Endodermal cell (in vitro differentiated cells): ENCODE measurements around the gene APBA2. TPM values are rescaled to one million over a fixed set of nuclear protein-coding genes. Genes with fewer than 3 reads are reported as not detected.

ENCODE experiments used
- DNase-seq: peaks from one replicate; pipeline ENCODE4 v3.0.0-alpha.2; 2017
- H3K27ac ChIP-seq: 2 replicates; pipeline ENCODE4 v1.5.1; 2013; ENCODE audit warnings: mild to moderate bottlenecking, low read depth, low read length, moderate library complexity
- H3K27me3 ChIP-seq: 2 replicates; pipeline ENCODE4 v1.6.1; 2013; ENCODE audit warnings: mild to moderate bottlenecking, low read length, moderate library complexity; ENCODE audit not compliant: insufficient read depth, control insufficient read depth, poor library complexity, severe bottlenecking
- H3K36me3 ChIP-seq: 2 replicates; pipeline ENCODE4 v1.7.0; 2013; ENCODE audit warnings: mild to moderate bottlenecking, low read length, moderate library complexity; ENCODE audit not compliant: control insufficient read depth, insufficient read depth
- H3K4me1 ChIP-seq: one replicate; pipeline ENCODE4 v1.7.0; 2013; ENCODE audit warnings: low read length; ENCODE audit not compliant: control insufficient read depth, insufficient read depth
- H3K4me3 ChIP-seq: 2 replicates; pipeline ENCODE4 v1.5.1; 2013; ENCODE audit warnings: mild to moderate bottlenecking, low read length, moderate library complexity
- H3K9ac ChIP-seq: 2 replicates; pipeline ENCODE4 v1.6.1; 2013; ENCODE audit warnings: mild to moderate bottlenecking, low read length, moderate library complexity; ENCODE audit not compliant: poor library complexity, severe bottlenecking; ENCODE audit errors: extremely low read depth
- H3K9me3 ChIP-seq: 2 replicates; pipeline ENCODE4 v1.6.1; 2013; ENCODE audit warnings: mild to moderate bottlenecking, low read length, moderate library complexity; ENCODE audit not compliant: control insufficient read depth
- H3K27ac Mint-ChIP-seq: 2 replicates; pipeline ENCODE4 v1.8.0; 2020; ENCODE audit warnings: mixed read lengths
- H3K27me3 Mint-ChIP-seq: 2 replicates; pipeline ENCODE4 v1.8.0; 2021; ENCODE audit warnings: mild to moderate bottlenecking, mixed read lengths; ENCODE audit not compliant: insufficient read depth
- H3K36me3 Mint-ChIP-seq: 2 replicates; pipeline ENCODE4 v1.8.0; 2020; ENCODE audit warnings: low read depth, mixed read lengths
- H3K4me1 Mint-ChIP-seq: 2 replicates; pipeline ENCODE4 v1.8.0; 2020; ENCODE audit warnings: mixed read lengths
- H3K4me3 Mint-ChIP-seq: 2 replicates; pipeline ENCODE4 v1.8.0; 2020; ENCODE audit warnings: mild to moderate bottlenecking, moderate library complexity, mixed read lengths
- H3K9me3 Mint-ChIP-seq: 2 replicates; pipeline ENCODE4 v1.8.0; 2020; ENCODE audit warnings: mild to moderate bottlenecking, mixed read lengths
- WGBS, 2 experiments: methylation state at CpG; one replicate each; pipeline versions ENCODE4 v1.1.5 to v1.1.7; 2013; ENCODE audit warnings: missing lambda C conversion rate in 2 of 2, mixed read lengths in 1 of 2; ENCODE audit not compliant: insufficient coverage in 1 of 2, insufficient read length in 1 of 2; 5-methylcytosine and 5-hydroxymethylcytosine counted together
- total RNA-seq, 2 donors: library from RNA; stranded (reverse); fragmentation: NEBNext Ultra II Directional in 1 of 2; extraction: Animal tissue kit (Norgen Biotek cat#: 25700) in 1 of 2; gene quantifications; 2 replicates in 1 of 2; 3 replicates in 1 of 2; pipeline ENCODE4 v1.2.1, GENCODE V29; 2021
- TF ChIP-seq, protein P1 (sequence below): fragments of 200-600 bp; sonication (generic); conservative IDR thresholded peaks from 2 replicates; pipeline ENCODE4 v1.5.0; 2021; ENCODE audit warnings: antibody characterized with exemption, mild to moderate bottlenecking

The APBA2 gene
- total RNA-seq, 2 donors from 2014 or later = 27.1 to 27.3 TPM

DNA sequence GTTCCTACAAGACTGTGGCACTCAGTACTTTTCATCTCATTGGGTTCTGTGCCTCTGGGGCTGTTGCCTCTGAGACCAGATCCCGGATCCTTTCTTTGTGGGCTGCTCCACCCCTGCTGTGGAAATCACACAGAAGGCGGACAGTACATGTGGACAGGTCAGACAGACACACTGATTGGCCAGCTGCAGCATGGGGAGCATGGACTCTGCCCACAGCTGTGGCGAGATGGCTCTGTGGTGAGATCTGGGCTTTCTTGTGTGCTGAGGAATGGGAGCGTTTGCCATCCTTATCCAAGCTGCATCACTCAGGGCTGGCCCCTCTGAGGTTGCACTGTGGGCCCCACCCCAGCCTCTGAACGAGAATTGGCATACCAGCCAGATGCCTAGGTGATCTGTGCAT lies 147.0 kb downstream of the APBA2 start:
- 92 to 96% methylated on average over 4 to 5 of the region's 5 CpGs for WGBS, 2 experiments
- TF ChIP-seq, protein P1, sequence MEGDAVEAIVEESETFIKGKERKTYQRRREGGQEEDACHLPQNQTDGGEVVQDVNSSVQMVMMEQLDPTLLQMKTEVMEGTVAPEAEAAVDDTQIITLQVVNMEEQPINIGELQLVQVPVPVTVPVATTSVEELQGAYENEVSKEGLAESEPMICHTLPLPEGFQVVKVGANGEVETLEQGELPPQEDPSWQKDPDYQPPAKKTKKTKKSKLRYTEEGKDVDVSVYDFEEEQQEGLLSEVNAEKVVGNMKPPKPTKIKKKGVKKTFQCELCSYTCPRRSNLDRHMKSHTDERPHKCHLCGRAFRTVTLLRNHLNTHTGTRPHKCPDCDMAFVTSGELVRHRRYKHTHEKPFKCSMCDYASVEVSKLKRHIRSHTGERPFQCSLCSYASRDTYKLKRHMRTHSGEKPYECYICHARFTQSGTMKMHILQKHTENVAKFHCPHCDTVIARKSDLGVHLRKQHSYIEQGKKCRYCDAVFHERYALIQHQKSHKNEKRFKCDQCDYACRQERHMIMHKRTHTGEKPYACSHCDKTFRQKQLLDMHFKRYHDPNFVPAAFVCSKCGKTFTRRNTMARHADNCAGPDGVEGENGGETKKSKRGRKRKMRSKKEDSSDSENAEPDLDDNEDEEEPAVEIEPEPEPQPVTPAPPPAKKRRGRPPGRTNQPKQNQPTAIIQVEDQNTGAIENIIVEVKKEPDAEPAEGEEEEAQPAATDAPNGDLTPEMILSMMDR = no peak

DNA sequence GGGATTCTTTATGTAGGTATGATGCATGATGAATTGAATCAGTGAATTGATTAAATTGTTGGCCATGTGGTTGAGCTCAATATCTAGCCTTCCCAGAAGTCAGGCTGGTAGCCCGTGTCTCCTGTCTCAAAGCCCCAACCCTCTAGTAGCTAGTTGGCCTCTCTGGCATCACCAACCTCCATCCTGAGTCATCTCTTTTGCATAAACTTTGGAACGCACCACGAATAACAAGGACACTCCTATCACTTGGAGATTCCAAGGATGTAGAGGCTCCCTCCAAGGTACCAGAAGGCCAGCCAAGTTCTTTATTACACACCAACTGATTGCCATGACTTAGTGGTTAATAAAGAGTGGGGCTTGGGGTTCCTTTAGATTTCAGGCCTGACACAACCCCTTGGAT lies 148.4 kb downstream of the APBA2 start:
- no peak overlapping the region for H3K27ac Mint-ChIP-seq
- peaks cover 11% of the 10 kb centered on the region for H3K9me3 Mint-ChIP-seq
- H3K9me3 ChIP-seq = no peaks in the 10 kb centered on the region
- peaks cover 6% of the 10 kb centered on the region for H3K36me3 Mint-ChIP-seq
- no peak overlapping the region for H3K27ac ChIP-seq
- H3K4me3 ChIP-seq = no peak overlapping the region
- H3K4me1 Mint-ChIP-seq = no peaks in the 10 kb centered on the region
- TF ChIP-seq, protein P1 = no peak
- H3K27me3 ChIP-seq = no peaks in the 10 kb centered on the region
- H3K27me3 Mint-ChIP-seq = no peaks in the 10 kb centered on the region
- no peak overlapping the region for H3K9ac ChIP-seq
- no peak overlapping the region for H3K4me3 Mint-ChIP-seq
- WGBS, 2 experiments = 66% methylated on average over 3 of the region's 3 CpGs; no CpG with 5 or more reads in 1 of the 2 experiments
- peak; percentile 59 for DNase-seq
- H3K36me3 ChIP-seq = no peaks in the 10 kb centered on the region
- H3K4me1 ChIP-seq = no peaks in the 10 kb centered on the region

More for the DNA sequence above, 147.0 kb downstream of the APBA2 start:
- Histone ChIP-seq H3K36me3 (no peaks in the 10 kb centered on the region), H3K4me3 (no peak overlapping the region), H3K27ac (no peak overlapping the region), H3K4me1 (no peaks in the 10 kb centered on the region), H3K9ac (no peak overlapping the region), H3K9me3 (peaks cover 5% of the 10 kb centered on the region), H3K27me3 (no peaks in the 10 kb centered on the region)
- H3K27ac Mint-ChIP-seq = no peak overlapping the region
- no peak overlapping the region for H3K4me3 Mint-ChIP-seq
- peaks cover 6% of the 10 kb centered on the region for H3K36me3 Mint-ChIP-seq
- no peaks in the 10 kb centered on the region for H3K4me1 Mint-ChIP-seq
- DNase-seq = no peak
- no peaks in the 10 kb centered on the region for H3K27me3 Mint-ChIP-seq
- peaks cover 14% of the 10 kb centered on the region for H3K9me3 Mint-ChIP-seq

DNA sequence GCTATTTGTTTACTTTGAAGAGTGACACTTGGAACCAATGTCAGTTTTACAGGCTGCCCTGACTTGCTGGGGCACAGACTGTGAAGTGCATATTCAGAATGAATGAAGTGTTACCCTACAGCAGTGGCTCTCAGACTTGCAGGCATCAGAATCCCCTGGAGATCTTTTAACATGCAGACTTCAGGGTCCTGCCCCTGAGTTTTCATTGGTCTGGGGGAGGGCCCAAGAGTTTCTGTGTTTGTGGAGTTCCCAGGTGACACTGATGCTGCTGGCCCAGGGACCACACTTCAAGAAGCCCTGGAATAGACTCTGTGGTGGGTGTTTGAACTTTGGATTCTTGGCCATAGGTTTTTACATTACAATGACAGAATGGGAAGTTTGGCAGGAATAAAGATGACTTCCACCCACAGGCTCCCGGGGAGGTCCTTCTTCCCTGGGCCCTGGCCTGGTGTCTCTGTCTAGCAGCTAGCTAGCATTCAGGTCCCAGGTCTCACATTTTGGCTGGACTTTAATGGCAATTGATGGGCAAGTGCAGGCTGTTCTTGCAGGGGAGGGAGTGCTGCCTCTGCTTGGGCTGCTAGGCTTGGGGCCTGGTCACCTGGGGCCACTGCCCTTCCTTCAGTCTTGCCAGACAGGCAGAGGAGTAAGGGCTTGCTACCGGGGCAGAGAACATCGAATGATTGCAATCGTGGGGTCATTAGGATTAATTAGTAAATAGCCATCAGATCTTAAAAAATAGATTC lies 149.0 kb downstream of the APBA2 start:
- H3K36me3 Mint-ChIP-seq = peaks cover 6% of the 10 kb centered on the region
- Histone ChIP-seq H3K36me3 (no peaks in the 10 kb centered on the region), H3K4me3 (no peak overlapping the region), H3K27me3 (no peaks in the 10 kb centered on the region), H3K9ac (no peak overlapping the region), H3K27ac (no peak overlapping the region), H3K9me3 (no peaks in the 10 kb centered on the region), H3K4me1 (no peaks in the 10 kb centered on the region)
- TF ChIP-seq, protein P1 = no peak
- no peak overlapping the region for H3K4me3 Mint-ChIP-seq
- H3K27me3 Mint-ChIP-seq = no peaks in the 10 kb centered on the region
- H3K4me1 Mint-ChIP-seq = peaks cover 4% of the 10 kb centered on the region
- H3K9me3 Mint-ChIP-seq = peaks cover 11% of the 10 kb centered on the region
- peak; percentile 81 for DNase-seq
- H3K27ac Mint-ChIP-seq = no peak overlapping the region
- 83 to 84% methylated on average over 3 to 4 of the region's 4 CpGs for WGBS, 2 experiments
